ENCODE data around the gene CYP2R1. TPM values are rescaled to one million over a fixed set of nuclear protein-coding genes. Genes with fewer than 3 reads are reported as not detected.
A peak's percentile ranks its signal among the peaks of the same experiment; 100 is the strongest.

The CYP2R1 gene
- 10 to 100 TPM; 10.5 to 13.7 TPM for total RNA-seq

DNA sequence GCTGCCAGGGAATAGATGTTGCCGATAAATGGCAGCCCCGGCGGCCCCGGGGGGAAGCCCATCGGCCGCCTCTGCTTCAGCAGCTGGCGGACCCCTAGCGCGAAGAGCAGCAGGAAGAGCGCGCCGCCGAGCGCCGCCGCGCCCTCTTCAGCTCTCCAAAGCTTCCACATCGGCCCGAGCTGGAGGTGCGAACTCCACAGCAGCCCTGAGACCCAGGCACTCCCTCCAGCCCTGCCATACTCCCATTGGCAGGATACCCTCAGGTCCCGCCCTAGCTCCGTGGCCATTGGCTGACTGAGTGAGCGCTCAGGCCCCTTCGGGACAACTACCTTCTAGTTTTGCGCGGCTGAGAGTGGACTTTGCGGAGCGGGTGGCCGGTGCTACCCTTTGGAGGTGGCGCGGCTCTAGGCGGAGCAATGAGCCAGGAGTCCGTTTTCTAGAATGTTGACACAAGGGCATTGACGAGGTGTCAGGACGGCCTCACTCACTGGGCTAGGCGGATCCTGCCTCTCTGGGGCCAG lies at the start of gene CYP2R1:
CYP2R1 (minus strand) TSS at position 196 of the 521 bp plus-strand sequence; CDS start at position 170, 26 bp downstream.
- H3K27me3 Mint-ChIP-seq, result no peaks in the 10 kb centered on the region
- H3K27ac Mint-ChIP-seq, result peak within 1 kb of the TSS; percentile 99
- peak within 1 kb of the TSS; percentile 98 for H3K4me3 Mint-ChIP-seq
- peak; percentile 86 for ATAC-seq (replicated peaks)
- peaks cover 11% of the 10 kb centered on the region for H3K36me3 Mint-ChIP-seq (ENCODE audit: low read depth)
- peaks cover 30% of the 10 kb centered on the region for H3K4me1 Mint-ChIP-seq
- no peaks in the 10 kb centered on the region for H3K9me3 Mint-ChIP-seq

- no peak for ATAC-seq (replicated peaks)
Observed at GRCh38 chr11:14938936-14939335, 46.9 kb upstream of the CYP2R1 start.

DNA sequence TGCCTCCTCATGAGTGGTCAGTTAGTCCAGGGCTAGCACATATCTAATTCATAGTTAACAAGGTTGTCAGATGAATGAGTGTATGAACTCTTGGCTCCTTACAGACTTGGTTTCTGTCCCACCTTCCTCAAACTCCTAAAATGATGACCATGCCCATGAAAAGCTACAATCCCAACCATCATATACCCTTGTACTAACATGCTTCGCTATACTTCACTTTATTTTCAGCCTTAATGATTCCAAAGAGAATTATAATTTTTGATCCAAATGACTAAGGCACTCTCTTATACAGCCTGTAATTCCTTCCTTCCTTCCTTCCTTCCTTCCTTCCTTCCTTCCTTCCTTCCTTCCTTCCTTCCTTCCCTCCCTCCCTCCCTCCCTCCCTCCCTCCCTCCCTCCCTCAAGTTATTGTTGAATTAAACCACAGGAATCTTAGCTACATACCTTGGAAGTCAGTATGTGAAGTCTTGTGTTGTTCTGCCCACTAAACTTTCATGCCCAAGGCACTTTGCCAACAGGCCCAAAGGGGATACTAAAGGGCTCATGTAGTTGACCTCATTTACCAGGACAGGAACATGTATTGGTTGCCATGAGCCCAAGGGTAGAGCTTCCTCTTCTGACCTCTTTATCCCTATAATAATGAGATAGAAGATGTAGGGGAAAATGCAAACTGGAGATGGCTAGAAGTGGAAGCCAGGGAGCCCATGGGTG lies 42.8 kb upstream of the CYP2R1 start:
- H3K4me3 Mint-ChIP-seq, result no peak overlapping the region
- no peak overlapping the region for H3K27ac Mint-ChIP-seq
- ATAC-seq (replicated peaks), result no peak
- H3K4me1 Mint-ChIP-seq, result no peaks in the 10 kb centered on the region
- no peaks in the 10 kb centered on the region for H3K9me3 Mint-ChIP-seq
- H3K36me3 Mint-ChIP-seq (ENCODE audit: low read depth), result no peaks in the 10 kb centered on the region
- H3K27me3 Mint-ChIP-seq, result no peaks in the 10 kb centered on the region

More at GRCh38 chr11:14938936-14939335, 46.9 kb upstream of the CYP2R1 start:
- no peaks in the 10 kb centered on the region for H3K27me3 Mint-ChIP-seq
- H3K4me3 Mint-ChIP-seq, result no peak overlapping the region
- no peaks in the 10 kb centered on the region for H3K4me1 Mint-ChIP-seq
- H3K27ac Mint-ChIP-seq, result no peak overlapping the region
- H3K36me3 Mint-ChIP-seq (ENCODE audit: low read depth), result no peaks in the 10 kb centered on the region
- H3K9me3 Mint-ChIP-seq, result no peaks in the 10 kb centered on the region

DNA sequence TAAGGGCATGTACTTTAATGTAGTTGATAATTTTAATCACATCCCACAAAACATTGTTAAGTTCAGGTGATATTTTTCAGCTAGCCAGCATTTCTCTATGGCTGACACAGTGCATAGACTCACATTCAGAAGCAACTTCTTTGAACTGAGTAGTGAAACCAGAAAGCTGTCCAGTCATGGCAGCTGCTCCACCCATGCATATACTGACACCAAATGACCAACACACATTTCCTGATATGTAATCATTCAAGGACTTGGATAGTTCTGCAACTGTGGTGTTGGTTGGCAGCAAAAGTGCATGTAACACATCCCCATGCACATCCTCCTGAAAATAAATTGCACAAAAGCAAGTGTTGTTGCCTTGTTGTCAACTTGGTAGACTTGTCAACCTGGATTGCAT lies 40.4 kb upstream of the CYP2R1 start:
- Mint-ChIP-seq H3K9me3 (no peaks in the 10 kb centered on the region), H3K4me3 (no peak overlapping the region), H3K27ac (no peak overlapping the region), H3K4me1 (no peaks in the 10 kb centered on the region), H3K27me3 (no peaks in the 10 kb centered on the region), H3K36me3 (ENCODE audit: low read depth) (no peaks in the 10 kb centered on the region)
- no peak for ATAC-seq (replicated peaks)

DNA sequence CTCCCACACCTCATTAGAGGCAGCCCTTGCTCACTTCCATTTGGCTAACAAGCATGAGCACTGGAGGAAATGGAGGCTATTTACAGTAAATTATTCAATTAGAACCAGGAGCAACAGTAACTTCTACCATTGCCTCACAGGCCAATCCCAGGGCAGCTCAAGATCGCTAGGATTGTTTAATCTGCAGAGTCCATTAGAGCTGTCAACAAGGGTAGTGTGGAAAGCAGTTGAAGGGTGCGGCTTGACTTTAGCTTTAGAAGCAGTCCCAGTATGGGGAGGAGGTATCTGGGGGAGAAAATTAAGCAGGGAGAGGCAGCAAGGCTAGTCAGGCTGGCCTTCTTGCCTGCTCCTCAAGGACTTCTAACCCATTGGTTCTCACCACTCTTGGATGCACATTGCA lies 38.3 kb upstream of the CYP2R1 start:
- H3K4me1 Mint-ChIP-seq, result no peaks in the 10 kb centered on the region
- H3K9me3 Mint-ChIP-seq, result no peaks in the 10 kb centered on the region
- H3K36me3 Mint-ChIP-seq (ENCODE audit: low read depth), result no peaks in the 10 kb centered on the region
- H3K27me3 Mint-ChIP-seq, result no peaks in the 10 kb centered on the region
- H3K27ac Mint-ChIP-seq, result no peak overlapping the region
- ATAC-seq (replicated peaks), result no peak
- H3K4me3 Mint-ChIP-seq, result no peak overlapping the region

DNA sequence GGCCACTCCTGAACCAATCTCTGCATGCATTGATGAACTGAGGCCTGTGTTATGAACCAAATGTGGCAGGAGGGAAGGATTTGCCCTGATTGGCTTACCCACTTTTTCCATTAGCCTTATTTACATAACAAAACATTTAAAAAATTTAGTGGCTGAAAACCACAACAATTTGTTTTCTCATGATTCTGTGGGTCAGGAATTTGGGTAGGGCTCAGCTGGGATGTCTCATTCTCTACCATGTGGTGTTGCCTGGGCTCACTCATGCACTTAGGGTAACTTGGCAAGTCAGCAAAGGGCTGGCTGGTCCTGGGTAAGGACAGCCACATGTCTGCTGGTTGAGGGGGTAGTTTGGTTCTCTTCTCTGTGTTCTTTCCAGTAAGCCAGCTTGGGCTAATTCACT lies 35.1 kb upstream of the CYP2R1 start:
- H3K4me1 Mint-ChIP-seq, result no peaks in the 10 kb centered on the region
- no peaks in the 10 kb centered on the region for H3K36me3 Mint-ChIP-seq (ENCODE audit: low read depth)
- ATAC-seq (replicated peaks), result no peak
- H3K27me3 Mint-ChIP-seq, result no peaks in the 10 kb centered on the region
- no peaks in the 10 kb centered on the region for H3K9me3 Mint-ChIP-seq
- H3K27ac Mint-ChIP-seq, result no peak overlapping the region
- H3K4me3 Mint-ChIP-seq, result no peak overlapping the region

GRCh38 chr11:14924318-14924717 lies 32.3 kb upstream of the CYP2R1 start:
- no peak overlapping the region for H3K27ac Mint-ChIP-seq
- no peak overlapping the region for H3K4me3 Mint-ChIP-seq
- H3K36me3 Mint-ChIP-seq (ENCODE audit: low read depth), result no peaks in the 10 kb centered on the region
- H3K4me1 Mint-ChIP-seq, result no peaks in the 10 kb centered on the region
- H3K27me3 Mint-ChIP-seq, result peaks cover 3% of the 10 kb centered on the region
- no peak for ATAC-seq (replicated peaks)
- no peaks in the 10 kb centered on the region for H3K9me3 Mint-ChIP-seq

- H3K27me3 Mint-ChIP-seq, result peaks cover 3% of the 10 kb centered on the region
Observed at GRCh38 chr11:14916403-14916802, 24.4 kb upstream of the CYP2R1 start.

GRCh38 chr11:14914536-14914935 lies 22.5 kb upstream of the CYP2R1 start:
- no peak for ATAC-seq (replicated peaks)
- H3K27me3 Mint-ChIP-seq, result no peaks in the 10 kb centered on the region
- no peaks in the 10 kb centered on the region for H3K4me1 Mint-ChIP-seq
- H3K9me3 Mint-ChIP-seq, result no peaks in the 10 kb centered on the region
- no peak overlapping the region for H3K4me3 Mint-ChIP-seq
- no peak overlapping the region for H3K27ac Mint-ChIP-seq
- H3K36me3 Mint-ChIP-seq (ENCODE audit: low read depth), result no peaks in the 10 kb centered on the region

More at GRCh38 chr11:14916403-14916802, 24.4 kb upstream of the CYP2R1 start:
- H3K36me3 Mint-ChIP-seq (ENCODE audit: low read depth), result no peaks in the 10 kb centered on the region
- no peak for ATAC-seq (replicated peaks)
- no peak overlapping the region for H3K4me3 Mint-ChIP-seq
- no peak overlapping the region for H3K27ac Mint-ChIP-seq
- no peaks in the 10 kb centered on the region for H3K9me3 Mint-ChIP-seq
- H3K4me1 Mint-ChIP-seq, result no peaks in the 10 kb centered on the region

- Mint-ChIP-seq H3K4me1 (peaks cover 18% of the 10 kb centered on the region), H3K4me3 (peak overlapping the region; percentile 27), H3K27ac (no peak overlapping the region), H3K9me3 (no peaks in the 10 kb centered on the region), H3K36me3 (ENCODE audit: low read depth) (no peaks in the 10 kb centered on the region), H3K27me3 (no peaks in the 10 kb centered on the region)
- peak; percentile 19 for ATAC-seq (replicated peaks)
Observed at GRCh38 chr11:14908214-14908880, 16.3 kb upstream of the CYP2R1 start.

DNA sequence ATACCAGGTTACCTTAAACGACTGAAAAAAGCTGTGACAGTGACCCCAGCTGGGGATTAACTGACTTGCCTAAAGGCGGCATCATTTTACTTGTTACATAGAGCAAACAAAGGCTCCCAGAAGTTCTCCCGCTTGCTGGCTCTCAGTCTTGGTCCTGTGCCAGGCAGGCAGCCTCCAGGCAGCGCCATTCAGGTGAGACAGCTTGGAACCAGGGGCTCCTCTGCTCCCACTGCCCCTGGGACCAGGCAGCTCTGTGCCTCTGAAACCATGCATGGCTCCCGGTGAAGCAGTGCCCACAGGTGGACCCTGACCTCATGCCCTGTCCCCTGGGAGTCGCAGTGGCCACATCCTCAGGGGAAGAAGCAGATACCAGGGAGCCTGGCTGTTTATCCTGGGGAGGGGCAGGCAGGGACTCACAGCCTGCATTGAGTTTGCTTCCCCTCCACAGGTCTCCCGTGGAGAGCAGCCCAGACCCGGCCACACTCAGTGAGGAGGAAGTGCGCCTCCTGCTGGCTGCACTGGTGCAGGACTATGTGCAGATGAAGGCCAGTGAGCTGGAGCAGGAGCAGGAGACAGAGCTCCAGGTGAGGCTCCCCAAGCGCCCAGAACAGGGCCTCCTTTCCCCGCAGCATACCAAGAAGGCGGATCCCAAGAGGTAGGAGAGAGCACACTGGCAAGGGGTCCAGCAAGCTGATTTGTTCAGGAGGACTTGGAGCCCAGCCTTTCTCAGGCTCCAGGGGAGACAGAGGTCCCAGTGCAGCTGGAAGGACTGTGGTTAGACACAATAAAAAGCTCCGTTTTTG lies 15.6 kb upstream of the CYP2R1 start:
- Mint-ChIP-seq H3K27me3 (no peaks in the 10 kb centered on the region), H3K4me3 (peak overlapping the region; percentile 27), H3K36me3 (ENCODE audit: low read depth) (no peaks in the 10 kb centered on the region), H3K9me3 (no peaks in the 10 kb centered on the region), H3K27ac (no peak overlapping the region), H3K4me1 (peaks cover 18% of the 10 kb centered on the region)
- peak; percentile 73 for ATAC-seq (replicated peaks)

GRCh38 chr11:14906993-14907392 lies 15.0 kb upstream of the CYP2R1 start:
- Mint-ChIP-seq H3K27me3 (no peaks in the 10 kb centered on the region), H3K36me3 (ENCODE audit: low read depth) (no peaks in the 10 kb centered on the region), H3K9me3 (no peaks in the 10 kb centered on the region), H3K4me3 (peak overlapping the region; percentile 95), H3K4me1 (peaks cover 18% of the 10 kb centered on the region), H3K27ac (no peak overlapping the region)
- ATAC-seq (replicated peaks), result no peak

GRCh38 chr11:14906578-14906977 lies 14.5 kb upstream of the CYP2R1 start:
- Mint-ChIP-seq H3K4me3 (peak overlapping the region; percentile 95), H3K27me3 (no peaks in the 10 kb centered on the region), H3K4me1 (peaks cover 18% of the 10 kb centered on the region), H3K9me3 (no peaks in the 10 kb centered on the region), H3K36me3 (ENCODE audit: low read depth) (no peaks in the 10 kb centered on the region), H3K27ac (no peak overlapping the region)
- ATAC-seq (replicated peaks), result no peak

All from activated T-helper 17 cell treated with anti-CD3 and anti-CD28 coated beads, Interleukin-2, amount 50 U/mL, for 72 hours (primary cell).